Sciatic nerve (tissue), 2 donors: ENCODE results near the gene RUVBL1. TPM values are rescaled to one million over a fixed set of nuclear protein-coding genes. Genes with fewer than 3 reads are reported as not detected.

Experiments
- ATAC-seq: fragments of 200-7000 bp; cut with Tn5 transposase; one replicate; pipeline ENCODE4 v1.9.1; 2020; ENCODE audit warnings: mild to moderate bottlenecking, moderate library complexity
- DNase-seq: peaks from one replicate; pipeline ENCODE4 v3.0.0-alpha.2; 2020; ENCODE audit warnings: low spot score
- intact Hi-C: fragments of 100-400 bp; cut with DNase I; formaldehyde crosslinking; loops from one replicate; pipeline ENCODE4 v1.14.2; 2022
- total RNA-seq: library from RNA; stranded (reverse); fragmentation: NEBNext Ultra II Directional; extraction: Animal tissue kit (Norgen Biotek cat#: 25700); gene quantifications from one replicate; pipeline ENCODE4 v1.2.1, GENCODE V29; 2021
- donor health status: DM: no; HTN: no; CAD: no.
- donor health status: DM: no; HTN: no; CAD: no.

The RUVBL1 gene
- total RNA-seq, 1 donor from 2014 or later = 26.7 TPM

DNA sequence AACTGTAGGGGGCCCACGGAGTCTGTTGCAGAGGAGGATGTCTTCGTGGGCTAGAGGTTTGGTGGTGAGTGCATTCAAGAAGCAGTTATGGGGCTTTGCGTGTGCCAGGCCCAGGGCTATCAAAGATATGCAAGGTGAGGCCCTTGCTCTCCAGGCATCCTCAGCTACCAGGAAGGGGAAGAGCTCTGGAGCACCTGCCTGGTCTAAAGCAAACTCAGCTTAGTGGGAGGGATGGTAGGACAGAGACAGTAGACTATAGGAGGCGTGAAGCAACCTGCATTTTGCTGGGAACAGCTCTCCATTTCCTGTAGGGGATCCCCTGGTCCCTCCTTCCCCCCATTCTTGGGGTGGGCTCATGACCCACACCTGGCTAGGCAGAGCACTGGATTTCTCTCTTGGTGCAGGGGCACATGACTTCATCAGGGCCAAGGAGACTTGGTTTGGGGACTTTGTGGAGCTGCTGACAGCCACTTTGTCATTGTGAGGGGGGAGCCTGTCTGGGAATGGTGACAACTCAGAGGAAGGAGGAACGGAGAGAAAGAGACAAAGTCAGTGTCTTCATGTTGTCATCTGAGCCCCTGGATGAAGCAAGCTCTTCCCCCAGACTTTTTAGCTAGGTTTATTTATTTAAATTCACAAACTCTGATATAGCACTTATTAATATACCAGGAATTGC lies 21.0 kb upstream of the RUVBL1 start:
- ATAC-seq = no peak
- intact Hi-C loops = no loop called here
- DNase-seq = no peak

DNA sequence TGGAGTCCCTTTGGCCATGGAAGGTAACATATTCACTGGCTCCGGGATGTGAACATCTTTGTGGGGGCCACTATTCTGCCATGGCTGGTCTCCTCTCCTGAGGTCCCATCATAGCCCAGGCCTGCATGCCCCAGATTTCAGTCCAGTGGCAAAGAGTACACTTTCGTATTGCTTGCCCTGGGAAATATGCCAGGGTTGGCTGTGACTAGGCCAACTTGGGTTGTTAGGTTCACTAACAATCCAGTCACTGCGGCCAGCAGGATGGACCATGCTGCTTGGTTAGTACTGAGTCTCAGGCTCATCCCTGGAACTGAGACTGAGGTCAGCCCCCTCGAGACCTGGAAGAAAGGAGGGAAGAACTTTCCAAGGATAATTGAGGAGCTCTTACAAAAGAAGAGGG lies 19.9 kb upstream of the RUVBL1 start:
- ATAC-seq (no peak), DNase-seq (no peak)
- intact Hi-C loops = no loop called here

- intact Hi-C loops = no loop called here
- ATAC-seq = no peak
- no peak for DNase-seq
Observed at GRCh38 chr3:128133273-128133883, 9.8 kb upstream of the RUVBL1 start.

- DNase-seq (no peak), ATAC-seq (no peak)
- intact Hi-C loops = no loop called here
Observed at GRCh38 chr3:128131897-128132646, 8.5 kb upstream of the RUVBL1 start.

DNA sequence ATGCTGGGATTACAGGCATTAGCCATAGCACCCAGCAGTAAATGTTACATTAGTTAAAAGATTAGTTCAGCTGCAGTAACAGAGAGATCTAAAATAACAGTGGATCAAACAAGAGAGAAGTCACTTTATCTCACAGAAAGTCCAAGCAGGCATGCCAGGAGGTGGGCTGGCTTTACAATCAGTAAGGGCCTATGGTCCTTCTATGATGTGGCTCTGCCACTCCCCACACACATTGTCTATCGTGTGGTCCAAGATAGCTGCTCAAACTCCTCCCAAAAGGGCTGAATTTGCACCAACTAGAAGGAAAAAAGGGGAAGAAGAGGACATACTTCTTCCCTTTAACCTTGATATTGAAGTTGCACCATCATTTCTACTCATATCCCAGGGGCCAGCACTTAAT lies 4.6 kb upstream of the RUVBL1 start:
- ATAC-seq (no peak), DNase-seq (no peak)
- intact Hi-C loops = no loop called here

DNA sequence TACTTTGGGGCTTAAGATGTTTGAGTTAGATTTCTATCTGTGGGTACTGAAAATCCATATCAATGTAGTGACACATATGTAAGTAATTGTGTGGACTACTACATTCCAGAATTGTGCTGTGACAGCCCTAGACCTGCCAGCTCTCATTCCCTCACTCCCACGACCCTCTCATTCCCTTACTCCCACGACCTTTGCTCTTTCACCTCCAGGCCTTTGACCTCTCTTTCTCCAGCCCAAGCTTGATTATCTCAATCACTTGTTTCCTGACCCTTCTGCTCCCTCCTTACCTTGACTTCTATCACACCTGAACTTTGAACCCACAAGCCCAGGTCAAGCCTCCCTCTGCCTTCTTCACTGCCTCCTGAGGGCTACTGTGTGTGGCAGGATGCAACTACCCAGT lies 3.6 kb upstream of the RUVBL1 start:
- no peak for ATAC-seq
- intact Hi-C loops = loop anchor here (2.0 kb wide), 1 partner anchor 46 kb away; no protein-coding TSS in a partner anchor
- DNase-seq = no peak

- ATAC-seq = no peak
- DNase-seq = no peak
- intact Hi-C loops = no loop called here
Observed at GRCh38 chr3:128123156-128123537, 465 bp downstream of the RUVBL1 start.

- intact Hi-C loops = no loop called here
- no peak for DNase-seq
- ATAC-seq = no peak
Observed at GRCh38 chr3:128122013-128122412, 1.6 kb downstream of the RUVBL1 start.

DNA sequence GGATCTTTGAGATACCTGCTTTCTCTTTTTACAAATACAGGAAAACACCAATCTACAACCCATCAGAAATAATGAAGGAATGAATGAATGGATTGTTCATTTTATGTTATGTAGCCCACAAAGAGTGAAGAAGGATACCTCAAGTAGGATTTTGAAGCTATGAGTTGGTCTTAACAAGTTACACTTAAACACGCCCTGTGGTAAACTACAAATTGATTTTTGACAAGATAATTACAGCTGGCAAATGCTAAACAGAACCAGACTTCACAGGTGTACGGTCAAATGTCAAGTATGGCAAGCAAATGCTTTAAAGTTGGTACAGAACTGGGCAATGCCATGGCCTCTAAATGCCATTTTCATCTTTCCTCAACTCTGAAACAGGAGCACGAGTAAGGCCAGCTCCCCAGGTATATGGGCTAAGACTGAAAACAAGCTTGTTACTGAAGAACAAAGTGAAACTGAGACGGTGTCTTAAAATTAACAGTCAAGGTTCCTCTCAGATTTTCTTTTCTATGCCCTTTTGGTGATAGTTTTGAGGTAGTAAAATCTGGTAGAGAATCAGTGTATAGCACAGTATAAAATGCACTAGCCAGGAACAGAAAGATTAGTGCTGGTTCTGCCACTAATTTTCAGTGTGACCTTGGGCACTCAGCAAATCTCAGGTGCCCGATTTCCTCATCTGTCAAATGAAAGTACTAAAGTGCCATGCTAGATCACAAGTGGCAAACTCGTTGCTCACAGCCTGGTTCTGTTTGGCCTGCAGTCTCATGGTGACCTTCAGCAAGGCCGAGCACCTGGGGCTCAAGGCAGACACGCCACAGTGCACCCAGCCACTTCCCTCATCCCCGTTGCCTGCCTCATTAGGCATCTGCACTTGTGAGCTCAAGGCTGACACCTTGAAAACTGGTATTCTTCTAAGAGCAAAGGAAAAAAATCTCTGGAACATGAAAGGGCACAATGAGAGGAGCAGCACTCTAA lies 9.5 kb downstream of the RUVBL1 start:
- intact Hi-C loops = no loop called here
- ATAC-seq (no peak), DNase-seq (no peak)

GRCh38 chr3:128112357-128112968 lies 11.1 kb downstream of the RUVBL1 start:
- ATAC-seq (no peak), DNase-seq (no peak)
- intact Hi-C loops = no loop called here

- ATAC-seq (no peak), DNase-seq (no peak)
- intact Hi-C loops = no loop called here
Observed at GRCh38 chr3:128111147-128111546, 12.5 kb downstream of the RUVBL1 start.

GRCh38 chr3:128107834-128108233 lies 15.8 kb downstream of the RUVBL1 start:
- intact Hi-C loops = no loop called here
- DNase-seq (no peak), ATAC-seq (no peak)

DNA sequence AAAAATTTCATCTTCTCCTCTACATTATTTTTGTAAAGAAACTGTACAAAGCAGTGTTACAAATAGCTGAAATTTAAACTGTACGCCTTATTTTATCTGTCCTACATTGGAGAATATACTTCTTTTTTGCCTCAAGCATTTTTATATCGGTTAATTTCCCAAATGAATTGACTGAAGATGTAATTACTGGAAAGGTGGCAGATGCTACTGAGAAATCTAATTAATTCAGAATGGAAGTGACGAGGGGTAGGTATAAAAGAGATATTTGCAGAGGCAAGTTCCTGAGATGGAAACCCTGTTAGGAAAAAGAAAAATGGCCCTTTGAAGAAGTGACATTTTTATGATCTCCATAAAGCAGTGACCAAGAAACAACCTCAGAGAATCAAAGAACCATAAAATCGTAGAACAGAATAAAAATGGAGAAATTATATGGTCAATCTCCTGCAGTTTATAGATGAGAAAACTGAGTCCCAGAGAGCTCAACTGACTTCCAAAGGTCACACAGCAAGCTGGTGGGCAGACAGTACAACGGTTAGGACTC lies 20.4 kb downstream of the RUVBL1 start:
- no peak for DNase-seq
- intact Hi-C loops = no loop called here
- no peak for ATAC-seq

- no peak for DNase-seq
- intact Hi-C loops = no loop called here
- ATAC-seq = no peak
Observed at GRCh38 chr3:128100638-128101037, 23.0 kb downstream of the RUVBL1 start.

- no peak for ATAC-seq
- intact Hi-C loops = no loop called here
Observed at GRCh38 chr3:128100161-128100560, 23.5 kb downstream of the RUVBL1 start.

GRCh38 chr3:128098234-128098633 lies 25.4 kb downstream of the RUVBL1 start:
- intact Hi-C loops = loop anchor here (10.0 kb wide), 1 partner anchor 507 kb away; no protein-coding TSS in a partner anchor
- no peak for DNase-seq
- ATAC-seq = no peak

More at GRCh38 chr3:128100161-128100560, 23.5 kb downstream of the RUVBL1 start:
- no peak for DNase-seq

DNA sequence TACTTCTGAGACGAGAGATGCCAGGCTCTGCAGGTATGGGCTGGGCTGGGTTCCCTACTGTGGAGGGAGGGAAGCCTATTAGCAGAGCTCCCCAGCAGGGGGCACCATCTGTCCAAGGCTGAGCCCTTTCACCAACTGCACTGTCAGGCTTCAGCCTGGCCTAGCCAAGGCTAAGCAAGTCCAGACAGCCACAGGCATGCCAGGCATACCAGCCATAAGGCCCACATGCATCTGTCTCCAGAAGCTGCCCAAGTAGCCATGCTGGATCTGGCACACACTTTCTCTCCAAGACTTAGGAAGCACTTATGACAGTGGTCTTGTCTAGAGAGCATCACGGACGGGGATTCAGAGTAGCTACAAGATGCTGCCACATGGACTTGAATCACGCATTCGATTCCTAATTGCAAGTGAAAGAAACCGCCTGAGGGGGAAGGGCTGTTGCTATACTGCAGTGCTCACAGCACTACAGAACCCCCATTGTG lies 28.3 kb downstream of the RUVBL1 start:
- peak; percentile 89 for DNase-seq
- peak; percentile 95 for ATAC-seq
- intact Hi-C loops = loop anchor here (10.0 kb wide), 1 partner anchor 510 kb away; no protein-coding TSS in a partner anchor
